ENCODE data around the gene IL9R.
"Not testable (repeated sequence)": the region's sequence is repeated elsewhere in the genome, so short reads cannot be mapped to it uniquely, and the experiment has no call there.

IL9R gene

DNA sequence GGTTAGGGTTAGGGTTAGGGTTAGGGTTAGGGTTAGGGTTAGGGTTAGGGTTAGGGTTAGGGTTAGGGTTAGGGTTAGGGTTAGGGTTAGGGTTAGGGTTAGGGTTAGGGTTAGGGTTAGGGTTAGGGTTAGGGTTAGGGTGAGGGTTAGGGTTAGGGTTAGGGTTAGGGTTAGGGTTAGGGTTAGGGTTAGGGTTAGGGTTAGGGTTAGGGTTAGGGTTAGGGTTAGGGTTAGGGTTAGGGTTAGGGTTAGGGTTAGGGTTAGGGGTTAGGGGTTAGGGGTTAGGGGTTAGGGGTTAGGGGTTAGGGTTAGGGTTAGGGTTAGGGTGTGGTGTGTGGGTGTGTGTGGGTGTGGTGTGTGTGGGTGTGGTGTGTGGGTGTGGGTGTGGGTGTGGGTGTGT lies 33.0 kb downstream of the IL9R start:
- DNase-seq (ENCODE audit: low read depth), result not testable (repeated sequence)

Measured in fibroblast of the conjunctiva (primary cell).